NCI-H2171 (cell line): ENCODE results near the gene HTR2B.
"Not testable (repeated sequence)": the region's sequence is repeated elsewhere in the genome, so short reads cannot be mapped to it uniquely, and the experiment has no call there.

Experiments used
- DNase-seq: peaks from one replicate; lab custom pipeline; 2025; lab: John Stamatoyannopoulos, UW

HTR2B gene

DNA sequence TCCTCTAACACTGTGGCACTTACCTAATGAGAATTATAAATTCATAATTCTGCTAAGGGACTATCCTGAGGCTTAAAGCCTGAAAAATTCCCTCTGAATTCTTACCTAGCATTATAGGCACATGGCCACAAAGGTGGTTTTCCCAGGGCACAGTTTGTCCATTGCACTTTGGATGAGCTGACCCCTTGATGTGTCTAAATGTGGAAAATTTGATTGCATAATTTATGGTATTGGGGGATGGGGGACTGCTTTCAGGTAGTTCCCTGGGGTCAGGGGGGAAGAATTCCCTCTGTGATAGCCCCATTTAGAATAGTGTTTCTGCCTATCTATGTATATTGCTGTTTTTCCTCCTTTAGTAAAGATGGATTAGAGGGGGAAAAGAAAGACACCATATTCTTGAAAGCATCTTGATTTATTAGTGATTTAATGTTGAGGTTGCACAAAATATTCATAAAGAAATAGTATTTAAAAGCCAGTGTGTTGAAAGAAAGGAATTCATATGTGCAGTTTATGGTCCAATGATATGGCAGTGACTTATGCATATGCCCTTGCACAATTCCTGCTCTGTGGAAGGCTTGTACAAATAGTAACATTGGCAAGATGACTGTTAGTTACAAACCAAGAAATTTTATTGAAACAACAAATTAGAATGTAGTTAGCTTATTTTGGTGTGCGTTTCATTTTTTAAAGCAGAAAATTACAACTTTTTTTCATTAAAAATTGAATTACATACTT lies 8.7 kb upstream of the HTR2B start:
- no peak for DNase-seq

GRCh38 chr2:231132129-231132528 lies 7.3 kb upstream of the HTR2B start:
- no peak for DNase-seq

- no peak for DNase-seq
These were observed 5.7 kb upstream of the HTR2B start for GRCh38 chr2:231130336-231131056.

- DNase-seq: no peak
These were observed 4.4 kb upstream of the HTR2B start for GRCh38 chr2:231129216-231129615.

DNA sequence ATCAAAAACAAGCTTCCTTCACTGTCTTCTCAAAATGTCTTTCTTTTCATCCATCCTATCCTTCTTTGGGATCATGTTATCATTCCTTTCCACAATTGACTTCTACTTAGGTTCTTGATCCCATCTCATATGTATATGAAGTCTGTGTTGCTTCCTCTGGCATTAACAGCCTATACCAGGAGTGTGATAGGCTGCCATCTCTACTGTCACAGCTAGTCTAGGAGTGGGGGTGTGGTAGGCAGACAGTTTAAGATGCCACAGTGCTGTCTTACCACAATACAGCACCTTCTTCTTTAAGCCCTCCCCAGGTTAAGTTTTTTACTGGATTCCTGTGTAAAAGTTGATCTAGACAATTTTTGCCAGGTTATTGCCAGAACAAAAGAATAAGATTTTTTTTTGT lies 3.7 kb upstream of the HTR2B start:
- no peak for DNase-seq

DNA sequence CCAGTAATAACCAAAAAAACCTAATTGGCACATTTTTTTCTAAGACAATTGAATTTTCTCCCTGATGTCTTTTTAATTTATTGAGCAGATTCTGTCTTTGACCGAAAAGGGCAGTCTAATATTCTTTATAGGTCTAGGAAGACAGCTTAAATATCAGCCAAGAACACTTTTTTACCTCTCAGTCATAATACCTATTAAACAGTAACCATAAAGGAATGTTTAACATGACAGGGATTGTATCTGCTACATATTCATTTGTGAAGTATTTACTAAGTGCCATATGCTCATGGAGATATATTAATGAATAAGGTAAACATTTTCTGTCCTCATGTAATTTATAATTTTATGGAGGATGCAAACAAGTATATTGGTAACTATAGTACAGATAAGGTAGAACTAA lies 3.1 kb upstream of the HTR2B start:
- no peak for DNase-seq

DNA sequence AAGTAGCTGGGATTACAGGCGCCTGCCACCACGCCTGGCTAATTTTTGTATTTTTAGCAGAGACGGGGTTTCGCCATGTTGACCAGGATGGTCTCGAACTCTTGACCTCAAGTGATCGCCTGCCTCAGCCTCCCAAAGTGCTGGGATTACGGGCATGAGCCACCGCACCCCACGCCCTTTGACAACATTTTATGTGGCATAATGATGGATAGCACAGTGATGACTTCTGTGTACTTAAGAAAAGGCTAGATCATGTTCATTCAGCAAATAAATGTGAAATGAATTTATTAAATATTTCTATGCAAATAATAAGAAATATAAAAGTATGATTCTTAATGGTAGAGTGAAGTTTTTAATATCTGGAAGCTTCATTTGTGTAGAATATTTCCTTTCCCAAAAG lies 2.6 kb upstream of the HTR2B start:
- no peak for DNase-seq

- DNase-seq: no peak
These were observed 1.3 kb upstream of the HTR2B start for GRCh38 chr2:231126123-231126522.

- no peak for DNase-seq
These were observed 1.4 kb downstream of the HTR2B start for GRCh38 chr2:231123362-231123898.

GRCh38 chr2:231118614-231118942 lies 6.3 kb downstream of the HTR2B start:
- DNase-seq: no peak

- DNase-seq: no peak
These were observed 6.8 kb downstream of the HTR2B start for GRCh38 chr2:231117922-231118613.

DNA sequence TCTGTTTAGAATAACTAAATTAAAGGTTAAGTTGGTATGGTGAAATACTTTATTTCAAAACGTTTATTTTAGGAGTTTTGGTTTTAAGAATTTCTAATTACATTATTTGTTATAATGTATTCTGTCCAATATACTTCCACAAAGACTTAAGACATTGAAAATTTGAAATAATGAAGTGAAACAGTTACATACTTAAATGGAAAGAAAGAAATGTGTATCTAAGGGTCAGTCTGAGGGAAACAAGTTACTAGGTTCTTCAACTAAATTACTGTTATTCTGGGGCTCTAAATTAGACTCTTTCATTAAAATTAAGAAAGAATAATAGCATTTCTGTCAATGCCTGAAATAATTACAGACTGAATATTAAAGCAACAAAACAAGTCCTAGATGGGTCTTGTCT lies 7.7 kb downstream of the HTR2B start:
- no peak for DNase-seq

DNA sequence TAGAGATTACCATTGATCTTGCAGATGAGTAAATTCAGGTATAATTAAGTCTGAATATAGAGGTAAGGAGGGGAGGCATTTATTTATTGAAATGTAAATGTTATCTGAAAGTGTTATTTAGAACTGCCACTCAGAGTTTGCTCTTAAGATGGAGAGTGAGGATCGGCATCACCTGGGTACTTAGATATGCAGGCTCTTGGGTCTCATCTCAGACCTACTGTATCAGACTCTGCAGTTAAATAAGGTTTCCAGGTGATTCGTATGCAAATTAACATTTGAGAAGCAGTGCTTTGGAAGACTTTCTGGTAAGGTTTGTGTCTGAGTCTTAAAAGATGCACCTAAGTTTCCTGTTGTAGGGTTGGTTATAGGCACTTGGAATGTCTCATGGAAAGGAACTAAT lies 9.2 kb downstream of the HTR2B start:
- no peak for DNase-seq

DNA sequence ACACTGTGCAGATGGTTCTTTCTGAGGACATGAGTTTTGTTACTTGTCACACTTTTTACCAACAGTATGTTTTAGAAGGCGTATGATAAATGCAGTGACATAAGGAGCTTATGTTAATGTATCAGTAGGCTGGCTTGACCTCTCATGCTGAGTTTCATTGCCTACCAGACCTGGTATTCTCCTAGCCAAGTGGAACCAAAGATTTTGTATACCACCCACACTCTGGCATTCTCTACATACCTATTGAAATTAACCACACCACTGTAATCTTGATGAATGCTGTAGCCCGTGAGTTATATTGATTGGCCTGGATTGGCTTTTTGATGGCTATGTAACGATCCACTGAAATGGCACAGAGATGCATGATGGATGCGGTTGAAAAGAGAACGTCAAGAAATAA lies 11.4 kb downstream of the HTR2B start:
- DNase-seq: no peak

DNA sequence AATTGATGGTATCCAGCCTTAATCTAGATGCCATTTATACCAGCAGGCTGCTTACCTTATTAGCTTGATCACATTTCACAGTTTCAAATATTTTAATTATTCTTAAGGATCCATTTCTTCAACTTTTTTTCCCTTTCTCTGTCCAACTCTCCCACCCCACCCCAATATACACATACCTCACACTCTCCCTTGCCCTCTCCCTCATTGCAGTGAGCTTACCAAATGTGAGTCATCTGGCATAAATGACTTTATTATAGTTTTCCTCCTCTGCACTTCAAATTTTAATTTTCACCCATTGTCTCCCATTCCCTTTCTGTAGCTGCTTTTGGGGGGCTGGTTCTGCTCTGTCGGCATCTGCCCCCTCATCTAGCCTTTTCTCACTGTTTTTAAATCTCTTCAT lies 12.9 kb downstream of the HTR2B start:
- DNase-seq: no peak

DNA sequence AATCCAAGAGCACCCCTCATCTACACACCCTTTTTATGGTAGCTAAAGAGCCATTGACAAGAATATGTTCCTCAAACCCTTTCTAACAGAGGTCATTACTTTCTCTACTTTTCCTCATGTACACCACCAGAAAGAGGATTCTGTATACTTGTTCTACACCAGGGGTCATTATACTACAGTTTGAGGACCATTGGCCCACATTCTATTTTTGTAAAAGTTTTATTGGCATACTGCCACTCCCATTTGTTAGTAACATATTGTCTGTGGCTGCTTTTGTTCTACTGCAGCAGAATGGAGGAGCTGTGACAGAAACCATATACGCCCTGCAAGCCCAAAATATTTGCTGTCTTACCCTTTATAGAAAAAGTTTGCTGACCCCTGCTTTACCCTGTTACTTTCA lies 14.3 kb downstream of the HTR2B start:
- DNase-seq: no peak

DNA sequence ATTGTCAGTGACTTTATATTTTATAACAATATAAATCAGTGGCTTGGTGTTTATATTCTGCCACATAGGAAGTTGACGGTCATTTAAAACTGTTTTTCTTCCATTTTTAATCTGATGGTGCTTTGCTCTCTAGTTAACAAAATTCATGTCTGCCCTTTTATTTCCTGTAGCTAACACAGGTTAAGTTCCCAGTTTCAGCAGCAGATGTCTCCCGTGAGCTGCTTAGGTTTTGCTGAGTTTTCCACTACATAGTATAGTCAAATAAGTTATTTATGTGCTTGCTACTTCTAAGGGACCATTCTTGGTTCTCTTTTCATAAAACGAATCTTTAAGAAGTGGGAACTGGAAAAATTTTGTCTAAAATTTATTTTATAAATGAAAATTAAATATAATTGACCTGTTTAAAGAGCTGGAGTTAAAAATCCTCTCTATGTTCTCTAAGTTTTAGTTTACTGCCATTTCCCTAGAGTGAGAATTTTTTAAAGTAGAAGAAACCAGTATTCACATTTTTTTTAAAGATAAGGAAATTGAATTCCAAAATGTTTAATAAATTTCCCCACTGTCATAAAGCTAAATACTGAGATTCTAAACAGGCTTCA lies 20.6 kb downstream of the HTR2B start:
- no peak for DNase-seq

DNA sequence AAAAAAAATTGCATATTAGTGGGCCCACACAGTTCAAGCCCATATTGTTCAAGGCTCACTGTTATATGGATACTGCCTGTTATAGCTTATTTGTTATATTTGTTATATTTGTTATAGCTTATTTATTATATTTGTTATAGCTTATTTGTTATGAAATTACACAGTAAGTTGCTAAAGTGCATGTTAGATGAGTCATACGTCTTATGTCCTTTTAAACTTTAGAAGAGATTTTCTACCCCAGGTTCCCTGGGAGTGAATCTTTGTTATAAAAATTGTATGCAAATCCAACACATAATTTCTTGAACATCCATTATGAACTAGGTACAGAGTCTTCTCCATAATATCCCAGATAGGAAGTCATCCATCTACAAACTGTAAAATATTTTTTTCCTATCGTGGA lies 22.1 kb downstream of the HTR2B start:
- DNase-seq: no peak

- no peak for DNase-seq
These were observed 23.9 kb downstream of the HTR2B start for GRCh38 chr2:231100990-231101389.

DNA sequence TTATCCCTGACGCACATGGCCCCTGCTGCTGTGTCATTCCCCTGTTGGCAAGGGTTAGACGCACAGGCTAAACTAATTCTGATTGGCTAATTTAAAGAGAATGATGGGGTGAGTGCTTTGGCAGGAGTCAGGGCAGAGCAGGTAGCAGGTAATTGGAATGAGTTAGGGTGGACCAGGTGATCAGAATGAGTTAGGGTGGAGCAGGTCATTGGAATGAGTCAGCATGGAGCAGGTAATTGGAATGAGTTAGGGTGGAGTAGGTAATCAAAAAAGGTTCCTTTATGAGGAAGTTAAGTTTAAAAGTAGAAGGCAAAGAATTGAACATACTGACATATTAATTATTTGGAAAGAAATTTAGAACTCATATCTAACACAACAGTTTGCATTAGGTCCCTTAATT lies 24.5 kb downstream of the HTR2B start:
- DNase-seq: not testable (repeated sequence)

DNA sequence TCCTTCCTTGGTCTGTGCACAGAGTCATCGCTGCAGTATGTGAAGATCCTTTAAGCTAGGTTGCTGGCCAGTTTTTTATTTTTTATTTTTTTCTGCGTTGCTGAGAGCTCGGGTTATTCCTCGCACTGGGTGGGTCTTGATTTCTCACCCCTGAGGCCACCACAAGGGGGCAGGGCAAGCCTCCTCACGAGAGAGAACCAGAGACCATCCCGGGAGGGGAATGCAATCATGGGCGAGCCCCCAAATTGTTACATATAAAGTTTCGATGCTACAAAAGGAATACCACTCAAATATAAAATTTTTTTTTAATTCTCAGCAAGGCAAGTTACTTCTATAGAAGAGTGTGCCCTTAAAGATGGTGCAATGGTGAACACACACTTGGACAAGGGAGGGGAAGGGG lies 24.9 kb downstream of the HTR2B start:
- DNase-seq: no peak

GRCh38 chr2:231094736-231095346 lies 30.0 kb downstream of the HTR2B start:
- DNase-seq: no peak
